Measurements from ENCODE around the gene PIGU.

Gene PIGU

GRCh38 chr20:34583544-34583943, 93.3 kb downstream of the PIGU start:
- H3K27ac ChIP-seq (ENCODE audit: low read depth, low read length) = no peak overlapping the region
- no peaks in the 10 kb centered on the region for H3K9me3 ChIP-seq (ENCODE audit: control insufficient read depth, insufficient read depth, low read length)
- no peak overlapping the region for H3K4me3 ChIP-seq (ENCODE audit: low read depth, low read length)
- H3K9ac ChIP-seq (ENCODE audit: low read depth, low read length) = no peak overlapping the region
- no peaks in the 10 kb centered on the region for H3K27me3 ChIP-seq (ENCODE audit: control insufficient read depth, insufficient read depth, low read length)
- H3K36me3 ChIP-seq (ENCODE audit: control insufficient read depth, insufficient read depth, low read length) = peaks cover 24% of the 10 kb centered on the region
- no peaks in the 10 kb centered on the region for H3K4me1 ChIP-seq (ENCODE audit: control insufficient read depth, insufficient read depth, low read length)

- peaks cover 24% of the 10 kb centered on the region for H3K36me3 ChIP-seq (ENCODE audit: control insufficient read depth, insufficient read depth, low read length)
Measured at GRCh38 chr20:34582911-34583310, 94.0 kb downstream of the PIGU start.

GRCh38 chr20:34582221-34582620, 94.7 kb downstream of the PIGU start:
- Histone ChIP-seq H3K4me3 (ENCODE audit: low read depth, low read length) (no peak overlapping the region), H3K36me3 (ENCODE audit: control insufficient read depth, insufficient read depth, low read length) (peaks cover 24% of the 10 kb centered on the region), H3K9ac (ENCODE audit: low read depth, low read length) (no peak overlapping the region), H3K4me1 (ENCODE audit: control insufficient read depth, insufficient read depth, low read length) (no peaks in the 10 kb centered on the region), H3K9me3 (ENCODE audit: control insufficient read depth, insufficient read depth, low read length) (no peaks in the 10 kb centered on the region), H3K27ac (ENCODE audit: low read depth, low read length) (no peak overlapping the region), H3K27me3 (ENCODE audit: control insufficient read depth, insufficient read depth, low read length) (no peaks in the 10 kb centered on the region)

More at GRCh38 chr20:34582911-34583310, 94.0 kb downstream of the PIGU start:
- Histone ChIP-seq H3K9ac (ENCODE audit: low read depth, low read length) (no peak overlapping the region), H3K4me3 (ENCODE audit: low read depth, low read length) (no peak overlapping the region), H3K9me3 (ENCODE audit: control insufficient read depth, insufficient read depth, low read length) (no peaks in the 10 kb centered on the region), H3K4me1 (ENCODE audit: control insufficient read depth, insufficient read depth, low read length) (no peaks in the 10 kb centered on the region), H3K27ac (ENCODE audit: low read depth, low read length) (no peak overlapping the region), H3K27me3 (ENCODE audit: control insufficient read depth, insufficient read depth, low read length) (no peaks in the 10 kb centered on the region)

GRCh38 chr20:34581341-34582184, 95.3 kb downstream of the PIGU start:
- H3K36me3 ChIP-seq (ENCODE audit: control insufficient read depth, insufficient read depth, low read length) = peaks cover 24% of the 10 kb centered on the region
- H3K4me3 ChIP-seq (ENCODE audit: low read depth, low read length) = no peak overlapping the region
- H3K9me3 ChIP-seq (ENCODE audit: control insufficient read depth, insufficient read depth, low read length) = no peaks in the 10 kb centered on the region
- no peak overlapping the region for H3K9ac ChIP-seq (ENCODE audit: low read depth, low read length)
- H3K4me1 ChIP-seq (ENCODE audit: control insufficient read depth, insufficient read depth, low read length) = no peaks in the 10 kb centered on the region
- H3K27ac ChIP-seq (ENCODE audit: low read depth, low read length) = no peak overlapping the region
- H3K27me3 ChIP-seq (ENCODE audit: control insufficient read depth, insufficient read depth, low read length) = no peaks in the 10 kb centered on the region

GRCh38 chr20:34579979-34580940, 96.6 kb downstream of the PIGU start:
- Histone ChIP-seq H3K9ac (ENCODE audit: low read depth, low read length) (no peak overlapping the region), H3K27me3 (ENCODE audit: control insufficient read depth, insufficient read depth, low read length) (no peaks in the 10 kb centered on the region), H3K36me3 (ENCODE audit: control insufficient read depth, insufficient read depth, low read length) (peaks cover 23% of the 10 kb centered on the region), H3K4me3 (ENCODE audit: low read depth, low read length) (no peak overlapping the region), H3K9me3 (ENCODE audit: control insufficient read depth, insufficient read depth, low read length) (no peaks in the 10 kb centered on the region), H3K4me1 (ENCODE audit: control insufficient read depth, insufficient read depth, low read length) (no peaks in the 10 kb centered on the region), H3K27ac (ENCODE audit: low read depth, low read length) (no peak overlapping the region)

- Histone ChIP-seq H3K4me1 (ENCODE audit: control insufficient read depth, insufficient read depth, low read length) (no peaks in the 10 kb centered on the region), H3K36me3 (ENCODE audit: control insufficient read depth, insufficient read depth, low read length) (peaks cover 20% of the 10 kb centered on the region), H3K27ac (ENCODE audit: low read depth, low read length) (no peak overlapping the region), H3K27me3 (ENCODE audit: control insufficient read depth, insufficient read depth, low read length) (no peaks in the 10 kb centered on the region), H3K9me3 (ENCODE audit: control insufficient read depth, insufficient read depth, low read length) (no peaks in the 10 kb centered on the region), H3K4me3 (ENCODE audit: low read depth, low read length) (no peak overlapping the region), H3K9ac (ENCODE audit: low read depth, low read length) (no peak overlapping the region)
Measured at GRCh38 chr20:34579191-34579978, 97.5 kb downstream of the PIGU start.

- peaks cover 13% of the 10 kb centered on the region for H3K36me3 ChIP-seq (ENCODE audit: control insufficient read depth, insufficient read depth, low read length)
- no peaks in the 10 kb centered on the region for H3K4me1 ChIP-seq (ENCODE audit: control insufficient read depth, insufficient read depth, low read length)
- no peak overlapping the region for H3K9ac ChIP-seq (ENCODE audit: low read depth, low read length)
- H3K27me3 ChIP-seq (ENCODE audit: control insufficient read depth, insufficient read depth, low read length) = no peaks in the 10 kb centered on the region
- no peak overlapping the region for H3K4me3 ChIP-seq (ENCODE audit: low read depth, low read length)
- H3K27ac ChIP-seq (ENCODE audit: low read depth, low read length) = no peak overlapping the region
- H3K9me3 ChIP-seq (ENCODE audit: control insufficient read depth, insufficient read depth, low read length) = no peaks in the 10 kb centered on the region
Measured at GRCh38 chr20:34578521-34578920, 98.4 kb downstream of the PIGU start.

- Histone ChIP-seq H3K27me3 (ENCODE audit: control insufficient read depth, insufficient read depth, low read length) (no peaks in the 10 kb centered on the region), H3K27ac (ENCODE audit: low read depth, low read length) (no peak overlapping the region), H3K4me3 (ENCODE audit: low read depth, low read length) (no peak overlapping the region), H3K36me3 (ENCODE audit: control insufficient read depth, insufficient read depth, low read length) (peaks cover 9% of the 10 kb centered on the region), H3K9ac (ENCODE audit: low read depth, low read length) (no peak overlapping the region), H3K9me3 (ENCODE audit: control insufficient read depth, insufficient read depth, low read length) (no peaks in the 10 kb centered on the region), H3K4me1 (ENCODE audit: control insufficient read depth, insufficient read depth, low read length) (no peaks in the 10 kb centered on the region)
Measured at GRCh38 chr20:34578025-34578424, 98.9 kb downstream of the PIGU start.

GRCh38 chr20:34577061-34577460, 99.8 kb downstream of the PIGU start:
- Histone ChIP-seq H3K9me3 (ENCODE audit: control insufficient read depth, insufficient read depth, low read length) (no peaks in the 10 kb centered on the region), H3K9ac (ENCODE audit: low read depth, low read length) (no peak overlapping the region), H3K36me3 (ENCODE audit: control insufficient read depth, insufficient read depth, low read length) (peaks cover 6% of the 10 kb centered on the region), H3K27ac (ENCODE audit: low read depth, low read length) (no peak overlapping the region), H3K4me3 (ENCODE audit: low read depth, low read length) (no peak overlapping the region), H3K27me3 (ENCODE audit: control insufficient read depth, insufficient read depth, low read length) (no peaks in the 10 kb centered on the region), H3K4me1 (ENCODE audit: control insufficient read depth, insufficient read depth, low read length) (no peaks in the 10 kb centered on the region)

GRCh38 chr20:34575756-34576155, 101.1 kb downstream of the PIGU start:
- no peaks in the 10 kb centered on the region for H3K27me3 ChIP-seq (ENCODE audit: control insufficient read depth, insufficient read depth, low read length)
- no peak overlapping the region for H3K4me3 ChIP-seq (ENCODE audit: low read depth, low read length)
- H3K27ac ChIP-seq (ENCODE audit: low read depth, low read length) = no peak overlapping the region
- peaks cover 6% of the 10 kb centered on the region for H3K36me3 ChIP-seq (ENCODE audit: control insufficient read depth, insufficient read depth, low read length)
- H3K9ac ChIP-seq (ENCODE audit: low read depth, low read length) = no peak overlapping the region
- H3K4me1 ChIP-seq (ENCODE audit: control insufficient read depth, insufficient read depth, low read length) = no peaks in the 10 kb centered on the region
- no peaks in the 10 kb centered on the region for H3K9me3 ChIP-seq (ENCODE audit: control insufficient read depth, insufficient read depth, low read length)

Data from HUES48 (cell line).